ENCODE measurements around the gene DEGS2. TPM values are rescaled to one million over a fixed set of nuclear protein-coding genes. Genes with fewer than 3 reads are reported as not detected.
A peak's percentile ranks its signal among the peaks of the same experiment; 100 is the strongest.

Gene DEGS2
- total and polyA plus RNA-seq, 2 of the 13 experiments (the other 11 are each of a cell fraction or from before 2014, with no cell fraction given), result 0.09 TPM

DNA sequence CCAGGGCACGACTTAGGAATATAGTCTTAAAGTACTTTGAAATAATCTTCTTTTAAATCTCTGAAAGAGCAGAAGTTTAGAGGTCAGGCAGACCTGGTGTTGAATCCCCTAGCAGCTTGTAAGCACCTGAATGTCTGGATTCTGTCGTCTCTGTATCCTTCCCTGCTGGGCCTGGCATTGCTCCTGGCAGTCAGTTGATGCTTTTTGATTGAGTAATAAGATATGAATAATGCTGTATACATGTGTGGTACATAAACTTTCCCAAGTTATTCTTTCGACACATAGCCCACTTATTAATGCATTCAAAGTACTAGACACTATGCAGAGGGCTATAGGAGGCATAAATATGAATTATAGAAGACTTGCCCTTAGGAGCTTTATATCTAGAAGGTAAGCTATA is 62.8 kb downstream of the DEGS2 start (continued):
- TF ChIP-seq ZNF503 (CRISPR knock-in tag; IDR thresholded peaks at IDR 0.05) (no peak), HDAC1 (CRISPR knock-in tag; IDR thresholded peaks at IDR 0.05) (no peak), HOXA5 (CRISPR knock-in tag; IDR thresholded peaks at IDR 0.05) (no peak)

MicroRNA genes within 50 kb of the gene (microRNA counts, 767-probe panel; counts per million panel counts)
- microRNA hsa-miR-151b, result not detected
- microRNA hsa-miR-342-3p, result not detected
- microRNA hsa-miR-342-5p, result not detected

Small RNAs within 50 kb of the gene (microRNA-seq; reads per million reads assigned to microRNA genes)
- gene MIR151B (5.6 reads per million, percentile 35 among the genes with 10 or more reads in this experiment), gene MIR342 (735 reads per million, percentile 87 among the genes with 10 or more reads in this experiment)

Small RNAs within 50 kb of the gene (small RNA-seq; reads per million reads assigned to genes)
- gene MIR151B (ENCODE audit: insufficient read depth in 2 of 3, insufficient read length in 3 of 3, low read depth in 2 of 3, low replicate concordance in 1 of 3) (0 to 1.9 (median 0) reads per million in 3 experiments), gene MIR342 (ENCODE audit: insufficient read depth in 2 of 3, insufficient read length in 3 of 3, low read depth in 2 of 3, low replicate concordance in 1 of 3) (24.4 to 3,669 (median 156) reads per million in 3 experiments)

Other genes starting within 250 kb of the DEGS2 start
- 10.5 and 15.1 TPM in 2 replicates for gene EVL, start 94.2 kb downstream of the DEGS2 start, total RNA-seq (2016; rRNA removed; fragmentation: Illumina TruSeq; extraction: Trizol)
- 28.7 and 31.2 TPM in 2 replicates for gene EVL, start 94.2 kb downstream of the DEGS2 start, polyA plus RNA-seq (2011; rRNA removed)
- 62.8 and 68.1 TPM in 2 replicates for gene YY1, start 79.5 kb upstream of the DEGS2 start, total RNA-seq (2016; rRNA removed; fragmentation: Illumina TruSeq; extraction: Trizol)
- gene YY1, start 79.5 kb upstream of the DEGS2 start, polyA plus RNA-seq (2011; rRNA removed), result 23.9 and 29.4 TPM in 2 replicates
- 9.6 and 17.2 TPM in 2 replicates for gene SLC25A29, start 146.8 kb upstream of the DEGS2 start, total RNA-seq (2016; rRNA removed; fragmentation: Illumina TruSeq; extraction: Trizol)
- gene SLC25A29, start 146.8 kb upstream of the DEGS2 start, polyA plus RNA-seq (2011; rRNA removed), result 12.2 and 16.1 TPM in 2 replicates
- gene SLC25A47, start 163.7 kb upstream of the DEGS2 start, total RNA-seq (2016; rRNA removed; fragmentation: Illumina TruSeq; extraction: Trizol), result 0.87 and 1.0 TPM in 2 replicates
- 1.7 and 7.6 TPM in 2 replicates for gene SLC25A47, start 163.7 kb upstream of the DEGS2 start, polyA plus RNA-seq (2011; rRNA removed)
- 4.2 and 4.6 TPM in 2 replicates for gene WDR25, start 216.8 kb upstream of the DEGS2 start, total RNA-seq (2016; rRNA removed; fragmentation: Illumina TruSeq; extraction: Trizol)
- gene WDR25, start 216.8 kb upstream of the DEGS2 start, polyA plus RNA-seq (2011; rRNA removed), result 2.4 and 2.7 TPM in 2 replicates

All from HepG2 (cell line).